DOHH2 (cell line): Measurements from ENCODE around the gene CCSER2.

Experiments
- H3F3A ChIP-seq: fragments of 200-600 bp; sonication (generic), shearing (Covaris generic); 2 replicates; pipeline ENCODE4 v1.6.0; 2016; ENCODE audit warnings: antibody characterized with exemption, mild to moderate bottlenecking; ENCODE audit not compliant: control insufficient read depth, insufficient read depth
- H3K27ac ChIP-seq: fragments of 200-600 bp; sonication (generic); 2 replicates; pipeline ENCODE4 v1.5.1; 2014; ENCODE audit warnings: low read depth, mild to moderate bottlenecking, low read length, moderate library complexity
- H3K27me3 ChIP-seq: fragments of 200-600 bp; sonication (generic); 2 replicates; pipeline ENCODE4 v1.6.1; 2014; ENCODE audit warnings: mild to moderate bottlenecking, low read length, mixed read lengths; ENCODE audit not compliant: control insufficient read depth
- H3K36me3 ChIP-seq: fragments of 200-600 bp; sonication (generic); 2 replicates; pipeline ENCODE4 v1.6.1; 2014; ENCODE audit warnings: mild to moderate bottlenecking, low read length, moderate library complexity, mixed read lengths; ENCODE audit not compliant: control insufficient read depth
- H3K4me1 ChIP-seq: fragments of 200-600 bp; sonication (generic); 2 replicates; pipeline ENCODE4 v1.6.1; 2014; ENCODE audit warnings: mild to moderate bottlenecking, low read length, mixed read lengths; ENCODE audit not compliant: control insufficient read depth
- H3K4me2 ChIP-seq: fragments of 200-600 bp; sonication (generic); 2 replicates; pipeline ENCODE4 v1.6.0; 2014; ENCODE audit warnings: mild to moderate bottlenecking, low read length, moderate library complexity
- H3K4me3 ChIP-seq: fragments of 200-600 bp; sonication (generic); 2 replicates; pipeline ENCODE4 v1.5.1; 2014; ENCODE audit warnings: mild to moderate bottlenecking, low read length, mixed read lengths
- H3K79me2 ChIP-seq: fragments of 200-600 bp; sonication (generic); 2 replicates; pipeline ENCODE4 v1.6.1; 2014; ENCODE audit warnings: mild to moderate bottlenecking, low read length, mixed read lengths; ENCODE audit not compliant: control insufficient read depth
- H3K9me2 ChIP-seq: fragments of 200-600 bp; sonication (generic); replicated peaks from 2 replicates; pipeline ENCODE4 v1.6.1; 2014; ENCODE audit warnings: mild to moderate bottlenecking, low read length, mixed read lengths; ENCODE audit not compliant: control insufficient read depth
- H3K9me3 ChIP-seq: fragments of 200-600 bp; sonication (generic); 2 replicates; pipeline ENCODE4 v1.6.1; 2014; ENCODE audit warnings: antibody characterized with exemption, low read length, mixed read lengths; ENCODE audit not compliant: control insufficient read depth, insufficient read depth
- H4K20me1 ChIP-seq: fragments of 200-600 bp; sonication (generic); 2 replicates; pipeline ENCODE4 v1.6.0; 2014; ENCODE audit warnings: low read depth, mild to moderate bottlenecking, antibody characterized with exemption, low read length, moderate library complexity; ENCODE audit not compliant: control insufficient read depth, insufficient read depth
- EZH2phosphoT487 ChIP-seq: fragments of 200-600 bp; sonication (generic); IDR thresholded peaks from 2 replicates; pipeline ENCODE4 v1.6.1; 2017; ENCODE audit warnings: borderline replicate concordance, mild to moderate bottlenecking, antibody characterized with exemption, low read length, moderate library complexity, mixed read lengths
- TF ChIP-seq, protein P1 (sequence below): fragments of 200-600 bp; sonication (generic); IDR thresholded peaks from one replicate; pipeline ENCODE4 v1.5.1; 2014; ENCODE audit warnings: antibody characterized with exemption, mild to moderate bottlenecking, low read depth, low read length; ENCODE audit not compliant: poor library complexity, severe bottlenecking

CCSER2 gene

DNA sequence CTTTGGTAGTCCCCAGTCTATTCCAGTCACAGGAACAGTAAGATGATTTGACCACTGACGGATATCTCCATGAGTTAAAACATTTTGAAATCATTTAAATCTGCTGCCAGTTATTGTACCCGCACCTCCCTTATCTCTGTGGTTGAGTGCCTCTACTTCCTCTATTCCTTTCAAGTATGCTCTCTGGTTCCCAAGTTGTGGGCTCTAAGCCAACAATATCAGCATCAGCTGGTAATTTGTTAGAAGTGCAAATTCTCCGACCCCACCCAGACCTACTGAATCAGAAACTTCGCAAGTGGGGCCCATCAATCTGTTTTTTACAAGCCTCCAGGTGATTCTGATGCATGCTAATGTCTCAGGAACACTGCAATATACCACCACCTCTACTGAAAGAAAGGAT lies 235.5 kb downstream of the CCSER2 start:
- H3K79me2 ChIP-seq, result no peaks in the 10 kb centered on the region
- H3K4me3 ChIP-seq, result no peak overlapping the region
- no peaks in the 10 kb centered on the region for H4K20me1 ChIP-seq
- H3K9me3 ChIP-seq, result no peaks in the 10 kb centered on the region
- no peaks in the 10 kb centered on the region for H3K9me2 ChIP-seq
- no peak overlapping the region for H3K4me2 ChIP-seq
- no peaks in the 10 kb centered on the region; the same call in 1 of the 2 replicates for H3K4me1 ChIP-seq
- H3K27me3 ChIP-seq, result no peaks in the 10 kb centered on the region; the same call in none of the 2 replicates
- no peaks in the 10 kb centered on the region for H3F3A ChIP-seq
- no peaks in the 10 kb centered on the region for H3K36me3 ChIP-seq
- no peak overlapping the region for H3K27ac ChIP-seq
- TF ChIP-seq, protein P1, sequence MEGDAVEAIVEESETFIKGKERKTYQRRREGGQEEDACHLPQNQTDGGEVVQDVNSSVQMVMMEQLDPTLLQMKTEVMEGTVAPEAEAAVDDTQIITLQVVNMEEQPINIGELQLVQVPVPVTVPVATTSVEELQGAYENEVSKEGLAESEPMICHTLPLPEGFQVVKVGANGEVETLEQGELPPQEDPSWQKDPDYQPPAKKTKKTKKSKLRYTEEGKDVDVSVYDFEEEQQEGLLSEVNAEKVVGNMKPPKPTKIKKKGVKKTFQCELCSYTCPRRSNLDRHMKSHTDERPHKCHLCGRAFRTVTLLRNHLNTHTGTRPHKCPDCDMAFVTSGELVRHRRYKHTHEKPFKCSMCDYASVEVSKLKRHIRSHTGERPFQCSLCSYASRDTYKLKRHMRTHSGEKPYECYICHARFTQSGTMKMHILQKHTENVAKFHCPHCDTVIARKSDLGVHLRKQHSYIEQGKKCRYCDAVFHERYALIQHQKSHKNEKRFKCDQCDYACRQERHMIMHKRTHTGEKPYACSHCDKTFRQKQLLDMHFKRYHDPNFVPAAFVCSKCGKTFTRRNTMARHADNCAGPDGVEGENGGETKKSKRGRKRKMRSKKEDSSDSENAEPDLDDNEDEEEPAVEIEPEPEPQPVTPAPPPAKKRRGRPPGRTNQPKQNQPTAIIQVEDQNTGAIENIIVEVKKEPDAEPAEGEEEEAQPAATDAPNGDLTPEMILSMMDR, result no peak
- no peak for TF ChIP-seq EZH2phosphoT487

DNA sequence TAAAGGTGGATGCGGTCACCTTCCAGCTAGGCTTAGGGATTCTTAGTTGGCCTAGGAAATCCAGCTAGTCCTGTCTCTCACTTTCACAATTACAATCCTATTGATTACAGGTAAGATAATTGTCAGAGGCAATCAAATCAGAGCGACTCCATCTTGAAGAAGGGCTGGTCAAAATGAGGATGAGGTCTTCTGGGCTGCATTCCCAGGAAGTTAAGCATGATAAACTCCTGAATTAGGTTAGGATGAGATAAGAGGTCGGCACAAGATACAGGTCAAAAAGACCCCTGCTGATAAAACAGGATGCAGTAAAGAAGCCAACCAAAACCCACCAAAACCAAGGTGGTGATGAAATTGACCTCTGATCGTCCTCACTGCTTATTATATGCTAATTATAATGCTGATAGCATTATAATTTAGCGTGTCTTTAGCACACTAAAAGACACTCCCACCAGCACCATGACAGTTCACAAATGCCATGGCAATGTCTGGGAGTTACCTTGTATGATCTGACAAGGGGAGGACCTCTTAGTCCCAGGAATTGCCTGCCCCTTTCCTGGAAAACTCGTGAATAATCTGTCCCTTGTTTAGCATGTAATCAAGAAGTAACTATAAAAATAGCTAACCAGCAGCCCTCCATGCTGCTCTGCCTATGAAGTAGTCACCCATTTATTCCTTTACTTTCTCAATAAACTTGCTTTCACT lies 237.6 kb downstream of the CCSER2 start:
- Histone ChIP-seq H4K20me1 (no peaks in the 10 kb centered on the region), H3K9me2 (no peaks in the 10 kb centered on the region), H3K27ac (no peak overlapping the region), H3K4me2 (no peak overlapping the region), H3K9me3 (no peaks in the 10 kb centered on the region), H3K36me3 (no peaks in the 10 kb centered on the region), H3F3A (no peaks in the 10 kb centered on the region), H3K4me1 (no peaks in the 10 kb centered on the region; the same call in 1 of the 2 replicates), H3K79me2 (no peaks in the 10 kb centered on the region), H3K27me3 (no peaks in the 10 kb centered on the region; the same call in none of the 2 replicates), H3K4me3 (no peak overlapping the region)
- no peak for TF ChIP-seq EZH2phosphoT487
- TF ChIP-seq, protein P1, result no peak

DNA sequence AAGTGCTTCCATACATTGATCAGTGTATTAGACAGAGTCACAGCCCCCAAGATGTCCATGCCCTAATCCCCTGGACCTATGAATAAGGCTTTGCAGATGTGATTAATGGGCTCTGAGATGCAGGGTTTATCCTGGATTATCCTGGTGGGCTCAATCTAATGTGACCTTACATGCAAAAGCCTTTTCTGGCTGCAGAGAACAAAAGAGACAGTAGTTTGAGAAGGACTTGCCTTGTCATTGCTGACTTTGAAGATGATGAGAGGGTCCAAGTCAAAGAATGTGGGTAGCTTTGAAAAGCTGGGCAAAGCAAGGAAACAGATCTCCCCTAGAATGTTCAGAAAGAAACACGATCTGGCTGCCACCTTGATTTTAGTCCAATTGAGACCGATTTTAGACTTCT lies 238.7 kb downstream of the CCSER2 start:
- H3K36me3 ChIP-seq, result no peaks in the 10 kb centered on the region
- H3K27me3 ChIP-seq, result no peaks in the 10 kb centered on the region; the same call in none of the 2 replicates
- H3K9me2 ChIP-seq, result no peaks in the 10 kb centered on the region
- no peaks in the 10 kb centered on the region for H4K20me1 ChIP-seq
- no peaks in the 10 kb centered on the region; the same call in 1 of the 2 replicates for H3K4me1 ChIP-seq
- H3K4me3 ChIP-seq, result no peak overlapping the region
- H3K27ac ChIP-seq, result no peak overlapping the region
- TF ChIP-seq, protein P1, result no peak
- no peak for TF ChIP-seq EZH2phosphoT487
- no peaks in the 10 kb centered on the region for H3K79me2 ChIP-seq
- H3K4me2 ChIP-seq, result no peak overlapping the region
- H3K9me3 ChIP-seq, result no peaks in the 10 kb centered on the region
- H3F3A ChIP-seq, result no peaks in the 10 kb centered on the region
